Sigmoid colon (tissue), 7 donors: Measurements from ENCODE around the gene PLEKHA6. TPM values are rescaled to one million over a fixed set of nuclear protein-coding genes. Genes with fewer than 3 reads are reported as not detected.

ENCODE experiments used
- DNase-seq: peaks from one replicate; pipeline ENCODE4 v3.0.0-alpha.2; 2019
- H3K27ac ChIP-seq, 4 donors: fragments of 200-600 bp; sonication (generic); one replicate each; pipeline ENCODE4 v1.5.1; 2016 to 2019; ENCODE audit warnings: mild to moderate bottlenecking in 1 of 4
- H3K27me3 ChIP-seq, 3 donors: fragments of 200-600 bp; sonication (generic); one replicate each; pipeline ENCODE4 v1.5.1; 2019; ENCODE audit warnings: mild to moderate bottlenecking in 1 of 3
- H3K36me3 ChIP-seq, 4 donors: fragments of 200-600 bp; sonication (generic); one replicate each; pipeline ENCODE4 v1.5.1; 2016 to 2019
- H3K4me1 ChIP-seq, 4 donors: fragments of 200-600 bp; sonication (generic); one replicate each; pipeline ENCODE4 v1.5.1; 2017 to 2019
- H3K4me3 ChIP-seq, 4 donors: fragments of 200-600 bp; sonication (generic); one replicate each; pipeline ENCODE4 v1.5.1; 2017 to 2019; ENCODE audit warnings: mild to moderate bottlenecking in 2 of 4, moderate library complexity in 1 of 4
- H3K9me3 ChIP-seq, 4 donors: fragments of 200-600 bp in 3 of 4; sonication (generic) in 3 of 4; one replicate each; pipeline versions ENCODE4 v1.5.1 to v1.6.1; 2013 to 2019
- CTCF ChIP-seq, 4 experiments: fragments of 450-650 bp in 3 of 4; fragments of 200-600 bp in 1 of 4; IDR thresholded peaks; one replicate each; pipeline ENCODE4 v1.5.1; 2016 to 2019; ENCODE audit warnings: antibody characterized with exemption in 4 of 4, mild to moderate bottlenecking in 3 of 4, moderate library complexity in 2 of 4
- EP300 ChIP-seq, 4 donors: sonication (generic); formaldehyde crosslinking; IDR thresholded peaks; one replicate each; pipeline ENCODE4 v1.6.1; 2017; ENCODE audit warnings: antibody characterized with exemption in 4 of 4
- POLR2A ChIP-seq, 2 donors: fragments of 450-650 bp; IDR thresholded peaks; one replicate each; pipeline ENCODE4 v1.6.1; 2016; ENCODE audit warnings: antibody characterized with exemption in 2 of 2, mild to moderate bottlenecking in 2 of 2, moderate library complexity in 2 of 2
- POLR2AphosphoS5 ChIP-seq, 4 donors: sonication (generic); formaldehyde crosslinking; IDR thresholded peaks; one replicate each; pipeline ENCODE4 v1.6.1; 2017; ENCODE audit warnings: antibody characterized with exemption in 4 of 4
- WGBS, 2 donors: extraction: QIAGEN DNeasy Blood & Tissue Kit; methylation state at CpG; one replicate each; pipeline ENCODE4 v1.1.7; 2013; 5-methylcytosine and 5-hydroxymethylcytosine counted together
- intact Hi-C: fragments of 100-400 bp; cut with DNase I; formaldehyde crosslinking; loops from one replicate; pipeline ENCODE4 v1.15.1; 2023
- polyA plus RNA-seq, 3 donors: library from polyadenylated mRNA; stranded (reverse); fragments of 200-250 nt; gene quantifications; one replicate each; pipeline ENCODE4 v1.2.3, GENCODE V29; 2013
- total RNA-seq, 4 donors: library from RNA; depleted of rRNA; stranded (reverse); fragments of >200 nt; gene quantifications; one replicate each; pipeline ENCODE4 v1.1.0, GENCODE V29; 2016
- donor health status: healthy with polysubstance abuse.
- donor health status: Bipolar disorder and iron deficiency.
- donor health status: healthy.

PLEKHA6 gene
- total and polyA plus RNA-seq, 7 donors, result 5.6 to 58.7 (median 15.0) TPM

- H3K4me1 ChIP-seq, result no peaks in the 10 kb centered on the region
- DNase-seq, result no peak
- H3K9me3 ChIP-seq, result no peaks in the 10 kb centered on the region
- 82 to 93% methylated on average over 4 of the region's 4 CpGs for WGBS, 2 donors
- H3K27ac ChIP-seq, result no peak overlapping the region
- TF ChIP-seq CTCF (IDR thresholded peaks at IDR 0.05), result no peak
- no peak for TF ChIP-seq POLR2AphosphoS5 (IDR thresholded peaks at IDR 0.05)
- no peak for TF ChIP-seq EP300 (IDR thresholded peaks at IDR 0.05)
- TF ChIP-seq POLR2A (IDR thresholded peaks at IDR 0.05), result no peak
- intact Hi-C loops, result no loop called here
- peaks cover 6 to 24% (median 11%) of the 10 kb centered on the region in 4 donors for H3K36me3 ChIP-seq
- no peak overlapping the region for H3K4me3 ChIP-seq
- no peaks in the 10 kb centered on the region for H3K27me3 ChIP-seq
These were observed 36.4 kb upstream of the PLEKHA6 start for GRCh38 chr1:204396015-204396583.

- Histone ChIP-seq H3K9me3 (no peaks in the 10 kb centered on the region), H3K4me3 (no peak overlapping the region), H3K27me3 (no peaks in the 10 kb centered on the region), H3K36me3 (no peaks in the 10 kb centered on the region), H3K4me1 (peaks cover 0 to 6% (median 0%) of the 10 kb centered on the region in 4 donors), H3K27ac (no peak overlapping the region)
- DNase-seq, result no peak
- intact Hi-C loops, result no loop called here
- TF ChIP-seq POLR2AphosphoS5 (IDR thresholded peaks at IDR 0.05) (no peak), CTCF (IDR thresholded peaks at IDR 0.05) (no peak), EP300 (IDR thresholded peaks at IDR 0.05) (no peak), POLR2A (IDR thresholded peaks at IDR 0.05) (no peak)
These were observed 31.9 kb upstream of the PLEKHA6 start for GRCh38 chr1:204391629-204392028.

- intact Hi-C loops, result no loop called here
These were observed 31.2 kb upstream of the PLEKHA6 start for GRCh38 chr1:204390751-204391466.

DNA sequence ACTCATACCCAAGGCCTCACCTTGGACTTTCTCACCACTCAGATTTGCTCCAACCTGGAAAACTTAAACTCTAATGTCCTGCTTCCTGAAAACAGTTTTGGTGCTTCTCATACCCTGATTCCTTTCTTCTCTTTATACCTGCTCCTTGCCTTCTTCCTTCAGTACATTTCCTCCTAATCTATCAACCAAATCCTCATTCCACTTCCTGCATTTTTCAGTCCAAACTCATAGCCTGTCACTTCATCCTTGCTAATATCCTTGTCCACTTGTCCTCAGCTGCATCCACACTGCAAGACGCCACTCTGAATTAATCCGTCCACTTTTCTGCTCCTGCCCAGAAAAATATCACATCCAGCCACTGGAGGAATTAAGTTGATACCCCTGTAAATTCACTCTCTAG lies 26.0 kb upstream of the PLEKHA6 start:
- intact Hi-C loops, result no loop called here
- Histone ChIP-seq H3K27ac (no peak overlapping the region), H3K4me3 (no peak overlapping the region), H3K4me1 (peaks cover 0 to 9% (median 0%) of the 10 kb centered on the region in 4 donors), H3K36me3 (no peaks in the 10 kb centered on the region), H3K9me3 (no peaks in the 10 kb centered on the region), H3K27me3 (no peaks in the 10 kb centered on the region)
- no peak for TF ChIP-seq POLR2A (IDR thresholded peaks at IDR 0.05)
- TF ChIP-seq EP300 (IDR thresholded peaks at IDR 0.05), result no peak
- TF ChIP-seq POLR2AphosphoS5 (IDR thresholded peaks at IDR 0.05), result no peak
- no peak for TF ChIP-seq CTCF (IDR thresholded peaks at IDR 0.05)
- DNase-seq, result no peak
- 93 to 95% methylated on average over 2 of the region's 2 CpGs for WGBS, 2 donors

More at GRCh38 chr1:204390751-204391466, 31.2 kb upstream of the PLEKHA6 start:
- no peaks in the 10 kb centered on the region for H3K27me3 ChIP-seq
- TF ChIP-seq EP300 (IDR thresholded peaks at IDR 0.05) (no peak), CTCF (IDR thresholded peaks at IDR 0.05) (no peak), POLR2A (IDR thresholded peaks at IDR 0.05) (no peak), POLR2AphosphoS5 (IDR thresholded peaks at IDR 0.05) (no peak)
- 12 to 40% methylated on average over 4 of the region's 4 CpGs for WGBS, 2 donors
- H3K9me3 ChIP-seq, result no peaks in the 10 kb centered on the region
- H3K4me3 ChIP-seq, result no peak overlapping the region
- peaks cover 0 to 6% (median 0%) of the 10 kb centered on the region in 4 donors for H3K4me1 ChIP-seq
- DNase-seq, result no peak
- H3K27ac ChIP-seq, result no peak overlapping the region
- no peaks in the 10 kb centered on the region for H3K36me3 ChIP-seq
